ENCODE measurements around the gene RALGAPA2.

Gene RALGAPA2

DNA sequence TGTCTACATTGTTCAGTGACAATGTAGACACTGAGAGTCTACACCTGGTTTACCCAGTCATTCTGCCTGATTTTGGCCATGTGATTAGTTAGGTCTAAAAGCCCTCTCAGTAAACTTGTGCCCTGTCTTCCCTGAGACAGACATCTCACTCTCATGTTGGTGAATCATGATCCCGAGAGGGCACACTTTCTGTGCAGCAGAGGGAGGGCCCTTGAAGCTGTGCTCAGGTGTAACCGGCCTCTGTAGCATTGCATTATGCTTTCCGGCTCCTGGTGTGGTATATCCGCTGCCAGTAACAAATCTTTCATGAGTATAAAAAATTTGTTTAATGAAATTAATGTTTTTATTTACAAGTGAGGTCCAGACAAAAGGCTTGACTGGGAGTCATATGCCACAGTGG, 85.0 kb downstream of the RALGAPA2 start:
- Histone ChIP-seq H3K4me1 (ENCODE audit: low read length) (no peaks in the 10 kb centered on the region), H3K36me3 (replicated peaks; ENCODE audit: low read depth, low read length) (no peaks in the 10 kb centered on the region), H3K27me3 (ENCODE audit: low read depth, low read length) (no peaks in the 10 kb centered on the region)

DNA sequence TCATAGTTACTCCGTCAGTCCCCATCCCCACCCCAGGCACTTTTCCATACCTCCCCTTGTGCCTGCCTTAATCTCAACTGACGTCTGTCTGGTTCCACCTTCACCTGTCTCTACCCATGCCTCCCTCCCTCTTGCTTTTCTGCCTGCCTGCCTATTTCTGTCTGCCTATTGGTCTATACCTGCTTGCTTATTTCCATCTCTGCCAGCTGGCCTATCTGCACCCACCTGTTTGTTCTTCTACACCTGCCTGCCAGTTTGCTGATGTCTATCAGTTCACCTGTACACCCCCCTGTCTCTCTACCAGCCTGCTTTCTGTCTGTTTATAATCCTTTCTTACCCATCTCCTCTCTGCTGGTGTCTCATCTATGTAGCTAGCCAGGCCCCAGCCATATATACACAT, 87.5 kb downstream of the RALGAPA2 start:
- no peak for TF ChIP-seq EZH2phosphoT487 (IDR thresholded peaks at IDR 0.05; ENCODE audit: low read depth)
- TF ChIP-seq, protein P1, sequence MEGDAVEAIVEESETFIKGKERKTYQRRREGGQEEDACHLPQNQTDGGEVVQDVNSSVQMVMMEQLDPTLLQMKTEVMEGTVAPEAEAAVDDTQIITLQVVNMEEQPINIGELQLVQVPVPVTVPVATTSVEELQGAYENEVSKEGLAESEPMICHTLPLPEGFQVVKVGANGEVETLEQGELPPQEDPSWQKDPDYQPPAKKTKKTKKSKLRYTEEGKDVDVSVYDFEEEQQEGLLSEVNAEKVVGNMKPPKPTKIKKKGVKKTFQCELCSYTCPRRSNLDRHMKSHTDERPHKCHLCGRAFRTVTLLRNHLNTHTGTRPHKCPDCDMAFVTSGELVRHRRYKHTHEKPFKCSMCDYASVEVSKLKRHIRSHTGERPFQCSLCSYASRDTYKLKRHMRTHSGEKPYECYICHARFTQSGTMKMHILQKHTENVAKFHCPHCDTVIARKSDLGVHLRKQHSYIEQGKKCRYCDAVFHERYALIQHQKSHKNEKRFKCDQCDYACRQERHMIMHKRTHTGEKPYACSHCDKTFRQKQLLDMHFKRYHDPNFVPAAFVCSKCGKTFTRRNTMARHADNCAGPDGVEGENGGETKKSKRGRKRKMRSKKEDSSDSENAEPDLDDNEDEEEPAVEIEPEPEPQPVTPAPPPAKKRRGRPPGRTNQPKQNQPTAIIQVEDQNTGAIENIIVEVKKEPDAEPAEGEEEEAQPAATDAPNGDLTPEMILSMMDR (IDR thresholded peaks at IDR 0.05; ENCODE audit: low read depth, low read length) = no peak
- H3K4me1 ChIP-seq (ENCODE audit: low read length) = no peaks in the 10 kb centered on the region
- no peaks in the 10 kb centered on the region for H3K9me3 ChIP-seq (ENCODE audit: insufficient read depth, low read length)
- H3K79me2 ChIP-seq (ENCODE audit: low read length) = no peaks in the 10 kb centered on the region
- H4K20me1 ChIP-seq (ENCODE audit: insufficient read depth, low read length) = peaks cover 4% of the 10 kb centered on the region; the same call in 1 of the 2 replicates
- H3K4me3 ChIP-seq (ENCODE audit: low read length) = no peak overlapping the region
- no peaks in the 10 kb centered on the region for H3K27me3 ChIP-seq (ENCODE audit: low read depth, low read length)
- H3K36me3 ChIP-seq (replicated peaks; ENCODE audit: low read depth, low read length) = no peaks in the 10 kb centered on the region
- no peak overlapping the region for H2AFZ ChIP-seq (ENCODE audit: low read depth, low read length)
- H3K27ac ChIP-seq (ENCODE audit: low read length) = no peak overlapping the region
- no peak overlapping the region for H3K4me2 ChIP-seq (ENCODE audit: low read length)
- no peak overlapping the region for H3K9ac ChIP-seq (ENCODE audit: low read length)

More for the DNA sequence above, 85.0 kb downstream of the RALGAPA2 start:
- Histone ChIP-seq H3K4me3 (ENCODE audit: low read length) (no peak overlapping the region), H3K27ac (ENCODE audit: low read length) (no peak overlapping the region), H3K4me2 (ENCODE audit: low read length) (no peak overlapping the region), H3K9me3 (ENCODE audit: insufficient read depth, low read length) (no peaks in the 10 kb centered on the region), H2AFZ (ENCODE audit: low read depth, low read length) (no peak overlapping the region), H3K79me2 (ENCODE audit: low read length) (no peaks in the 10 kb centered on the region), H3K9ac (ENCODE audit: low read length) (no peak overlapping the region), H4K20me1 (ENCODE audit: insufficient read depth, low read length) (peaks cover 4% of the 10 kb centered on the region; the same call in 1 of the 2 replicates)
- TF ChIP-seq, protein P1 (IDR thresholded peaks at IDR 0.05; ENCODE audit: low read depth, low read length) = no peak
- TF ChIP-seq EZH2phosphoT487 (IDR thresholded peaks at IDR 0.05; ENCODE audit: low read depth) = no peak

DNA sequence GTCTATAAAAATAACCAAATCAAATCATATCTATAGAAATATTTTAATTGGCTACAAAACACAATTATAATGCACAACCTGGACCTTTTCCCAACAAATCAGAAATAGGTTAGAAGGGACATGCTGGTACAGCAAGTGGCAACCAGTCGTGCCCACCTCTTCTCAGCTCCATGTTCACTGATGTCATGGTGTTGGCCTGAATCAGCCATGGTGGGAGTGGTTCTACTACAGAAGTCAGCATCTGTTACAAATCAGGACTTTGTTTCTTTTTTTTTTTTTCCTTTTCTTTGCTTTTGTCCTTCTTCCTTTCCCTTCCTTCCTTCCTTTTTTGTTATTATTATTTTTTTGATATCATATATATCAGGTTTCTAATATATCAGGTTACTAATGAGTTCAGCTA, 91.2 kb downstream of the RALGAPA2 start:
- Histone ChIP-seq H3K27ac (ENCODE audit: low read length) (no peak overlapping the region), H3K36me3 (replicated peaks; ENCODE audit: low read depth, low read length) (no peaks in the 10 kb centered on the region), H3K4me3 (ENCODE audit: low read length) (no peak overlapping the region), H3K9ac (ENCODE audit: low read length) (no peak overlapping the region), H3K79me2 (ENCODE audit: low read length) (no peaks in the 10 kb centered on the region), H3K4me2 (ENCODE audit: low read length) (no peak overlapping the region), H4K20me1 (ENCODE audit: insufficient read depth, low read length) (no peaks in the 10 kb centered on the region), H2AFZ (ENCODE audit: low read depth, low read length) (no peak overlapping the region), H3K4me1 (ENCODE audit: low read length) (no peaks in the 10 kb centered on the region), H3K27me3 (ENCODE audit: low read depth, low read length) (no peaks in the 10 kb centered on the region), H3K9me3 (ENCODE audit: insufficient read depth, low read length) (no peaks in the 10 kb centered on the region)
- TF ChIP-seq, protein P1 (IDR thresholded peaks at IDR 0.05; ENCODE audit: low read depth, low read length) = no peak
- TF ChIP-seq EZH2phosphoT487 (IDR thresholded peaks at IDR 0.05; ENCODE audit: low read depth) = no peak

DNA sequence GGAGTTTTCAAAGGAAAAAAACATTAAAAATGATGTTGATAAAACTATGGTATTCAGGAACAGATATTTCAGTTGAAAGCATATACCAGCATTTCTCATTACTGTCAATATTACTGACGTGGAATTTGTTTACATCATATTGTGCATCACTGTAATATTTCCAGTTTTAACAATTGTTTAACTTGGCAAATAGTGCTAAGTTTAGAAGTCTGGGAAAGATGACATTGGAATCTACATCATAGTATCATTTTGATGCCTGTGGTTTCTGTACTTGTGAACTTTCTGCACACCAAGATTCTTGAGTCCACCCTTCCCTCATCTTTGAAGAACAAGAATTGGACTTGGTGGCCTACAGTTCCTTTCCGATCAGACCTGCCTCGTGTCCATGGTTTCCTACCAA, 98.1 kb downstream of the RALGAPA2 start:
- no peak overlapping the region for H3K4me2 ChIP-seq (ENCODE audit: low read length)
- no peaks in the 10 kb centered on the region for H3K27me3 ChIP-seq (ENCODE audit: low read depth, low read length)
- H2AFZ ChIP-seq (ENCODE audit: low read depth, low read length) = no peak overlapping the region
- peaks cover 8% of the 10 kb centered on the region; the same call in 1 of the 2 replicates for H3K4me1 ChIP-seq (ENCODE audit: low read length)
- H3K9me3 ChIP-seq (ENCODE audit: insufficient read depth, low read length) = no peaks in the 10 kb centered on the region
- H3K9ac ChIP-seq (ENCODE audit: low read length) = no peak overlapping the region
- no peak overlapping the region for H3K4me3 ChIP-seq (ENCODE audit: low read length)
- no peaks in the 10 kb centered on the region for H4K20me1 ChIP-seq (ENCODE audit: insufficient read depth, low read length)
- no peak for TF ChIP-seq EZH2phosphoT487 (IDR thresholded peaks at IDR 0.05; ENCODE audit: low read depth)
- TF ChIP-seq, protein P1 (IDR thresholded peaks at IDR 0.05; ENCODE audit: low read depth, low read length) = no peak
- no peak overlapping the region for H3K27ac ChIP-seq (ENCODE audit: low read length)
- no peaks in the 10 kb centered on the region for H3K36me3 ChIP-seq (replicated peaks; ENCODE audit: low read depth, low read length)
- H3K79me2 ChIP-seq (ENCODE audit: low read length) = no peaks in the 10 kb centered on the region

Data from OCI-LY3 (cell line).